CD4-positive, alpha-beta T cell treated with Interleukin-12 subunit alpha and Interleukin-12 subunit beta, for 1 hour (primary cell): ENCODE data around the gene PCLO.
"Not testable (repeated sequence)": the region's sequence is repeated elsewhere in the genome, so short reads cannot be mapped to it uniquely, and the experiment has no call there.

Source experiments
- DNase-seq: peaks from one replicate; pipeline ENCODE4 v3.0.0-alpha.2; 2020

The PCLO gene

DNA sequence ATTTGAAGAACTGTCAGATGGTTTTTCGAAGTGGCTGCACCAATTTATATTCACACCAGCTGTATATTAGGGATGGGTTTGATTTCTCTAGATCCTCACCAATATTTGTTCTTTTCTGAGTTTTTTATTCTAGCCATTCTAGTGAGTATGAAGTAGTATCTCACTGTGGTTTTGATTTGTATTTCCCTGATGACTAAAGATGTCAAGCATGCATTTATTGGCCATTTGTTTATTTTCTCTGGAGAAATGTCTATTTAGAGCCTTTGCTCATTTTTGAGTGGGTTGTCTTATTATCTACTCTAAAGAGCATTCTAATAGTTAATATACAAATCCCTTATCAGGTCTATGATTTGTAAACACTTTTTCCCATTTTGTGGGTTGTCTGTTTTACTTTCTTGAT, 123.9 kb downstream of the PCLO start:
- DNase-seq: no peak

DNA sequence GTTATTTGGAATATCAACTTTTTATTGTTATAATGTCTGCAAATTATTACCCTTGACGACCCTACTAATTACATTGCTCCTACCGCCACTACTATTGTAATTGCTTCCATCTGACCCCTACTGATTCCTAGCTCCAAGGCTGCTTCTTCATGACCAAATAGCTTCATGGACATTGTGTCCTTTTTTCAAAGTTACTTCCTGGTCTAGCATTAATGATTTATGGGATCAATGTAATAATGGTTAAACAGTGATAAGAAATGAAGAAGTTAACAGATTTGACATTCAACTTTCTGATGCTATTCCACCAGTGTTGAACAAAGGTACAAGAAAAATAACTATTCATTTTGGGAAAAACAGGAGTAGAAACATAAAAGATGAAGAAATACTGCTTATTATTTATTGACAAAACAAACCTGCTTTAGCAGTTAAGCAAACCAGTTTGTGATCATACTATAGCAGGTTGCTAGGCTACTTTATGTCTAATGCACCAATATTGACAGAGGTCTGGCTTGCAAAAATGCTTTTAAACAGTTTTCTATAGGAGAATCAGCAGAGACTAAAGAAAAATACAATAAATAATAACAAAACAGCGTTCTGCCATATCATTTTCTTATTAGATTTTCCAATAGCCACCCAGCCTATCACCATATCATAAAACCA, 125.8 kb downstream of the PCLO start:
- no peak for DNase-seq

DNA sequence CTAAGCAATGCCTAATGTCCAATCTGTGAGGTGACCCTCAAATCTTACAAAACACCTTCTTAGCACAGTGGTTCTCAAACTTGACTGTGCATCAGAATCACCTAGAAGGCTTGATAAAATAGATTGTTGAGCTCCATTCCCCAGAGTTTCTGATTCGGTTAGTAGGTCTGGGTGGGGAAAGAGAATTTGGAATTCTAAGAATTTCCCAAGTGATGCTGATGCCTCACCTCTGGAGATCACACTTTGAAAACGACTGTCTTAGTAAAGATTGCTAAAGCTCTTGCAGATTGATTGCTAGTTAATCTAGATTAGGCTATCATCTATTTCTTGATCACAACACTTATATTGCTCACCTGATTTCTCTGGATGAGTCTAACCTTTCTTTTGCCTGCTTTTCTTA, 126.6 kb downstream of the PCLO start:
- no peak for DNase-seq

DNA sequence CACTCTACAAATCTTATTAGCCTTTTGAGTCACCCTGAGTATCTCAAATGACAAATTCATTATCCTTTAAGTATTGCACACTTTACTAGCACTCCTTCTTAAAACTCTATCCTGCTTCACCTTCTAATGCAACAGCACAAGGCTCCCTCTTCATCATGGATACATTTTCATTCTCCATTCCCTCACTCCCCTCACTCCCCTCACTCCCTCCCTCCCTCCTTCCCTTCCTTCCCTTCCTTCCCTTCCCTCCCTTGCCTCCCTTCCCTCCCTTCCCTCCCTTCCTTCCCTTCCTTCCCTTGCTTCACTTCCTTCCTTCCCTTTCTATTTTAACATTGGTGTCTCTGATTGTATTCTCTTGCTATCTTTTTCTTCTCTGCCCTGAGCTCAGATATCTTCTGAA, 130.5 kb downstream of the PCLO start:
- DNase-seq: no peak

DNA sequence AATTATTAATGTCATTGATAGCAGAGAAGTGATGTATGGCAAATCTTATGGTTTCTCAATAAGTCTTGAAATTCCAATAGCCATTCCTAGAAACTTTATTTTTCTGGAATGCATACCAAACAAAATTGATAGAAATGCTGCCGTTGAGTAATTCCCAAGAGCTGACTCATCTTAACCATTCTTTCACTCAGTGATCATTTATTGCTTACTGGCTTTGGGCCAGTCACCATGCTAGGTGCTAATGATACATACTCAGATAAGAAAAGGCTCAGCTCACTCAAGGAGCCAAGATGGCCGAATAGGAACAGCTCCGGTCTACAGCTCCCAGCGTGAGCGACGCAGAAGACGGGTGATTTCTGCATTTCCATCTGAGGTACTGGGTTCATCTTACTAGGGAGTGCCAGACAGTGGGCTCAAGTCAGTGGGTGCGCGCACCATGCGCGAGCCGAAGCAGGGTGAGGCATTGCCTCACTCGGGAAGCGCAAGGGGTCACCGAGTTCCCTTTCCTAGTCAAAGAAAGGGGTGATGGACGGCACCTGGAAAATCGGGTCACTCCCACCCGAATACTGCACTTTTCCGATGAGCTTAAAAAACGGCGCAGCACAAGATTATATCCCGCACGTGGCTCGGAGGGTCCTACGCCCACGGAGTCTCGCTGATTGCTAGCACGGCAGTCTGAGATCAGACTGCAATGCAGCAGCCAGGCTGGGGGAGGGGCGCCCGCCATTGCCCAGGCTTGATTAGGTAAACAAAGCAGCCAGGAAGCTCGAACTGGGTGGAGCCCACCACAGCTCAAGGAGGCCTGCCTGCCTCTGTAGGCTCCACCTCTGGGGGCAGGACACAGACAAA, 138.6 kb downstream of the PCLO start:
- not testable (repeated sequence) for DNase-seq

DNA sequence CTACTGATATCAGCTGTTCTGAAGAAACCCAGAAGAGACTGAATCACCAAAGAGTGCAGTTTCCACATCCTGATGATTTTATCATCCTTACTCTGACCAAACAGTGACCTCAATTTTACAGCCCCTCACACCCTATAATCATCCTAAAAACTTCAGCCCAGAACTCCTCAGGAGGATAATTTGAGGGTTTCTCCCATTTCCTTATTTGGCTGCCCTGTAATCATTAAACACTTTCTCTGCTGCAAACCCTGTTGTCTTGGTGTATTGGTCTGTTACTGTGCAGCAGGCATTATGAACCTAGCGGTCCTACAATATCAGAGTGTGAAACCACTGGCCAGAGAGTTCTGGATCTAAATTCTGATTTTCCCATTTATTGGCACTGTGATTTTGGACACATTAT, 141.7 kb downstream of the PCLO start:
- DNase-seq: no peak

DNA sequence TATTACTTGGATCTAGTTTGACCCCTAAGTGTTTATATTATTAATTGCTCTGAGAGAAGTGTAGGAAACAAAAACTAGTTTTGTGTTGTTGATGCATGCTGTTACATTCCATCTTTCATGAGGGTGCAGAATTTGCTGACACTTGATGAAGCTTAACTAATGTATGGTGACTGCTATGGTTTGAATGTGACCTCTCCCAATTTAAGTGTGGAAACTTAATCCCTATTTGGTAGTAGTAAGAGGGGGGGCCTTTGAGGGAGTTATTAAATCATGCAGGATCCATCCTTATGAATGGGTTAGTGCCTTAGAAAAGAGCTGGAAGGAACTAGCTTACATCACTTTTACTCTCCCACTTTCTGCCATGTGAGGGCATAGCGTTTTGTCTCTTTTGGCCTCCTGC, 142.5 kb downstream of the PCLO start:
- DNase-seq: no peak

DNA sequence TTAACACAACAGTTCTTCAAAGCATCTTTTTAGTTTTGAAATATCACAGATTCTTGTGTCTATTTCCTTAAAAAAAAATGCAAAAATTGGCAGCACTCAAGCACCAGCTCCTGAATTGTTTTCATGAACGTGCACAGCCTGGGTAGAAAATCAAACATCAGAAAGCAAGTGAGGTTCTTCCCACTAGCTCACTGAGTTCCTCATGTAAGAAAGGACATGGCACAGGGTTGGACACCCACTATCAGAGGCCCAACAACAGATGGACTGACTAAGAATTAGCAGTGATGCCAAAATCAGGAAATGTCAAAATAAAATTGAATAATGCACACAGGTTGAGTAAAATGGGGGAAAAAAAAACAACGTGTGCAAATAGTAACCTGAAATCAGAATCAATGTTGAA, 146.8 kb downstream of the PCLO start:
- DNase-seq: no peak

DNA sequence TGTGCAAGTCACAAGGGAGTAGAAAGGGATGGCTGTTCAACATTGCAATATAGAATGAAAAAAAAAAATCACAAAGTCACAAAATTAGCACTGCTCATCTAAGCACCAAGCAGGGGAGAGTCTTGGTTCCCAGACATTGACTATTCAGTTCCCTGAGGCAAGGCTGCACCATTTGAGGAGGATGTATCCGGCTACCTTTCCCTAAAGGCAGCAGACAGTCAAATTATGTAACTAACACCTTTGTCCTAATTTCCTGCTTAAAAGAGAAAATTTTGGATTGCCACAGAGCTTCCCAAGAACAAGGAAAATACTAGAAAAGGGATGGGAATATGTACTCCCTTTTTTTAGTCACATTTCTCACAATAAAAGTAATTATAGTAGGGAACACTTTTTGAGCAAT, 148.1 kb downstream of the PCLO start:
- no peak for DNase-seq

DNA sequence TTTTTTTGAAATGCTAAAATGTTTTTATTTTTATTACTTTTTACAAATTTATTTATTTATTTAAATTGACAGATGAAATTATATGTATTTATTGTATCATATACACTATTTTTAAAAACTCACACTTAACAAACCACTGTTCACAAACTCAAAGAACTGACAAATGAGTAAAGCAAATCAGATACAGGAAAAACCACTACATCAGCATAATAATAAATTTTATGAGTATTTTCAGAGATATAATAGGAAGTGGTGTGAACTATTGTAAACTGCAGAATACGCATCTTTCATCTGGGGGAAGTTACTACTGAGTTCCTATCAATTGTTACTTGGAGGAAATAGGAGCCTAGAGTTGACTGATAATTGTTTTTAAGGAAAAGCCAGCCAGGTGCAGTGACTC, 150.7 kb downstream of the PCLO start:
- DNase-seq: no peak

DNA sequence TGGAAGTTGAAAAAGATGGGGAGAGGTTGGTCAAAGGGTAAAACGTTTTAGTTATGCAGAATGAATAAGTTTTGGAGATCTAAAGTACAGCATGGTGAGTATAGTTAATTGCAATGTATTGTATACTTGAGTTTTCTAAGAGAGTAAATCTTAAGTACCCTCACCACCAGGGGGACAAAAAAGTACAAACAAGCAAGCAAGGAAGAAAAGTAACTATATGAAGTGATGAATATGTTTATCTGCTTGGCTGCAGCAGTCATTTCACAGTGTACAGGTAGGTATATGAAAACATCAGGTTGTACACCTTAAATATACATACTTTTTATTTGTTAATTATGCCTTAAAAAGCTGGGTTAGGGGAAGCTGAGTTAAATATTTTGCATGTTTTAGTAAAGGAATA, 157.3 kb downstream of the PCLO start:
- no peak for DNase-seq

DNA sequence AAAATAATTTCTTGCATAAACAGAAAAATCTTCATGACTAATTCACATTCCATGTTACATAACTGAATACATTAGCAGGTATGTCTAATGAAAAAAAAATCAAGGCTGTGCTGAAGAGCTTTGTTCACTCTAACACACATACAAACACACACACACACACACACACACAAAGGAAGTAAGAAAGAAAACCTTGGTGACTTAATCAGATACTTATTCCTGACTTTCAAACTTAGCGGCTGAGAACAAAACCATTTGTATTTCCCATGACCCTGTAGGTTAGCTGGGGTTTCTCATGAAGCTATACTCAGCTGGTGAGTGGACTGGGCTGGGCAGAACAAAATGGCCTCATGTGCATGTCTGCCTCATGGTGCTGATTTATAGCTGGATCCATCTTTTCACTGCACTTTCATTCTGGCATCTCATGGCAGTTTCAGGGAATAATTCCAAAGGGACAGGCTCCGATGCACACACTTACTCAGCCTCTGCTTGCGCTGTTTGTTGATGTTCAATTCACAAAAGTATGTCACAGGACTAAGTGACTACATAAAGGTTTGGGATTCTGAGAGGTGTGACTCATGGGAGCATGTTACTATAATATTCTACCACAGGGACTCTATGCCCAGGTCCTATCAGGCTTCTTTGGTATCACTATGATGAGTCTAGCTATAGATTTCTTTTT, 161.2 kb downstream of the PCLO start:
- no peak for DNase-seq

DNA sequence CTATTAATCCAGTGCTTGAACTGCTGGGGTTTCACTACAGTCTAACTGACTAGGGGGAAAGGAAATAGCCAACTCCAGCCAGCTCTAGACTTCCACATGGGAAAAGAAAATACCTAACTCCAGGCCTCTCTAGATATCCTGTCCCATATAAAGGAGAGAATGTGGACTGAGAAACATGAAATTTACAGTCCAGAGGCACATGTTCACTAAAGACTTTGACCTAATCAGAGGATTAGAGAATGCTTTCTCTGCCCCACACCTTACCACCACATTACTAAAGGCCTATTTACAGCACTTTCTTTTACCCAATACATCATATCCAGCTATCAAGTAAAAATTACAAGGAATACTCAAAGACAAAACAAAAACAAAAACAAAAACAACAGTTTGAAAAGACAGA, 164.2 kb downstream of the PCLO start:
- DNase-seq: no peak

DNA sequence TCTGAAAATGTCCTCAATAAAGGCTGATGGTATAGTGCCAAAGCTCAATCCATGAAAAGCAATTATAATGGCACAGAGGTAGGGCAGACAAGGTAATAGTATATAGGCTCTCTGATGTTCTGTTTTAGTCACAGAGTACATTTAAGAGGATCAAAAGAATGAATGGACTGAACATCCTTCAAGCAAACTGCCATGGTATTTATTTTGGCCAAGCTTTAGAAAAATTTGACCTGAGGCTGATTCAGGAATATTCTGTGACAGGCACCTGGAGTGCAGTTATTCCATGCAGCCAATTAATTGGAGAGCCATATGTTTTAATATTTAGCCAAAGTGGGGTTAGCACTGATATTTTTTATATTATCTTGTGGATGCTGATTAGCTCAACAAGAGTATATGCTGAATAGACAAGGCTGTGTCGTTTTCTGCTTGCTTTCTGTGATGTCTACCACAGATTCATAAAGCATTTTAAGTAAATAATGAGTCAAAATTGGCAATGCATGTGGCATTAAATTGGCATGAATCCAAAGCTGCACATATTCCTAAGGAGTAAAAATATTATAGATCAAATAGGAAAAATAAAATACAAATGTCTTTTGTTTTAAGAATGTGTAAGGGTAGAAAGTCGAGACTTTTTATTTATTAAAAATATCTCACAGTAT, 177.4 kb downstream of the PCLO start:
- DNase-seq: no peak

DNA sequence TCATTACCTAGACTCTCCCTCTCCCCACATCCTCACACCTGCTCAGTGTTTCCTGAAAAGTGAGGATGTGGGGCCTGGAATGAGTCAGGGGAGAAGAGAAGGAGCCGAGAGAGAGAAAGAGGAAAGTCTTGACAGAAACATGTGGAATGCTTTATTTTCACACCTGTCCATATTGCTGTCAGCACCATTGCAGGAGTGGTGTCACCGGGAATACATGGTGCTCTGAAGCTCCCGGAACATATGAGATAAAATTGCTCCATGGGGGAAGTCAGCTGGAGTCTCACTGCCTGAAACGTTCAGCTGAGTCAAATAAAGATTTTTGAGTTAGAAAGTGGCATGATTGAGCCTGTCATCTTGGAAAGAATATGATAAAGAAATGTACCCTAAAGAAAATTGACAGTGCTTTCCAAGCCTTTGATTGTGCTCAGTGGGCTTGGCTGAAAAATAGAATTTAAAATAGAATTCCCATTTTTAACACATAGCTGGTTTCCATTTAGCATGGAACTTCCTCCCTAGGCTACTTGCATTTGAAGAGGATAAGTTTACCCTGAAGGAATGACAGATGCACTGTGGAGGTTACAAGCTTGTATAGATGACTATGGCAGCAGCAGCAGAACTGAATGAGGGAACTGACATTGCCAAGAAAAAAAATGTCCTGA, 182.4 kb downstream of the PCLO start:
- no peak for DNase-seq

DNA sequence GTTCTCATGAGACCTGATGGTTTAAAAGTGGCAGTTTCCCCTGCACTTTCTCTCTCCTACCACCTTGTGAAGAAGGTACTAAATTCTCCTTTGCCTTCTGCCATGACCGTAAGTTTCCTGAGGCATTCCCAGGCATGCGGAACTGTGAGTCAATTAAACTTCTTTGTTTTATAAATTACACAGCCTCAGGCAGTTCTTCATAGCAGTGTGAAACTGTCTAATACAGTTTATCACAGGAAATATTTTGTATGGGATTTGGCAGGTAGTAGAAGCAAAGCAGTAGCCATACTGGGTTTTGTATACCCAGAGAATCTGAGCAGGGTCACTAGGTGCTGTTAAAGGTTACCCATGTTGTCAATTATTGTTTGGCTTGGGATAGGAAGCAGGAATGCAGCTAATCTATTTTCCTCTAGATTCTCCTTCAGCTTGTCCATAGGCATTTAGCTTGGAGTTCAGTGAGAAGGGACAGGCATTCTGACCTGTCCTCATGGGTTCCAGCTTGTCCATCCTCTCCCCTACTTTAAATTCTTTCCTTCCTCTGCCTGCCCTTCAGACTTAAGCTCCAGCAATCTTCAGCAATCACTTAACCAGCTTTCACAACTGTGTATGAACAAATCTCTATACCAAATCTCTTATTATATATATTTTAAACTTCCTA, 186.7 kb downstream of the PCLO start:
- no peak for DNase-seq

DNA sequence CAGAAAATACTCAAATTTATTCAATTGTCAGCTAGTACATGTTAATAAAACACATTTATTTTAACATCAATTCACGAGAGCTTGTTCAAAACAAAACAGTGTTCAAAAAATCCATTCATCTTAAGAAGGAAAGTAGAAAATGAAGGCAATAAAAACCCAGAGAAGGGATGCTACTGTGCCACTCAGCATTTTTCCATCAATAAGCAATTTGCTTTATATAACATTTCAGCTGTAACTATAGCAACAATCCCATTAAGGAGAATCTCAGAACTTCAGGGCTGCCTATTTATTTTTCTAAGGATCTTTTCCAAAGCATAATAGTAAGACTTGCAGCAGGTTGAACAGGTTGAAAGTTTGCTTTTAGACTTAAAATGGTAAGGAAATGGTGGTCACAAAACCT, 190.5 kb downstream of the PCLO start:
- DNase-seq: no peak

DNA sequence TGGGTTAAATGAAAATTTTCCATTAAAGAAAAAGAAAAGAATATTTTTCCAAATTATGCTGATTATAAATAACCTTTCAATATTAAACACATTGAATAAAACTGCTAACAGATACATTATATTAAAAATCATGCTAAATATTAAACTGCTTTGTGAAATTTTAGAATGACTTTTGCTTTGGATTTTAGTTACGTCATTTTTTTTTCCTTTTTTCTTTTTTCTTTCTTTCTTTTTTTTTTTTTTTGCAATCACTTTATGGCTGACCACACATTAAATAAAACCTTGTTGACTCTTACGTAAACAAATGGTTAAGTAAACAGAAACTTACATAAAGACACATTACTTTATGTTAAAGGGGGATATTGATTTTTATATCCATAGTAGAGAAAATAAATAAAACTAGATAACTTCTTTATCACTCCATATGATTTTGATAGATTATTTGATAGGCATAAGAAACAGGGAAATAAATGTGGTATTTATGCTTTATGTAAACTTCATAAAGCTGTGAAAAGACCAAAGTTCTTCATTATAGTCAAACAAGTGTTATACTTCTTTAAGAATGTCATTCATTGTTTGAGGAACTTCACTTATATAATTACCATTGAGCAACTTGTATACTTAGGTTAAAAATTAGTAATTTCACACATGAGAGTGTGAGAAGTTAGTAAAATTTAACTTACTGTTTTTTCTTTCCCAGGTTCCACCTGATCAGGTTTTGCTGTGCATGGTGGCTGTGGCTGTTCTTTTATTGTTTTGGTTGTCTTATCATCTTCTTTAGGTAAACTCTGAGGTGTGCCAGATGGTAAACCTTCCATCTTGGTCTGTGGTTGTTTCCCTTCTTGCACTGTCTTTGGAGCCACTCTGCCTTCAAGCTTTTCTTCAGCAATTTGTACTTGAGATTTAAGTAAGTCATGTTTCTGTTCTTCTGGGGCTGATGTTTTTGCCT, 197.3 kb downstream of the PCLO start:
- DNase-seq: no peak

DNA sequence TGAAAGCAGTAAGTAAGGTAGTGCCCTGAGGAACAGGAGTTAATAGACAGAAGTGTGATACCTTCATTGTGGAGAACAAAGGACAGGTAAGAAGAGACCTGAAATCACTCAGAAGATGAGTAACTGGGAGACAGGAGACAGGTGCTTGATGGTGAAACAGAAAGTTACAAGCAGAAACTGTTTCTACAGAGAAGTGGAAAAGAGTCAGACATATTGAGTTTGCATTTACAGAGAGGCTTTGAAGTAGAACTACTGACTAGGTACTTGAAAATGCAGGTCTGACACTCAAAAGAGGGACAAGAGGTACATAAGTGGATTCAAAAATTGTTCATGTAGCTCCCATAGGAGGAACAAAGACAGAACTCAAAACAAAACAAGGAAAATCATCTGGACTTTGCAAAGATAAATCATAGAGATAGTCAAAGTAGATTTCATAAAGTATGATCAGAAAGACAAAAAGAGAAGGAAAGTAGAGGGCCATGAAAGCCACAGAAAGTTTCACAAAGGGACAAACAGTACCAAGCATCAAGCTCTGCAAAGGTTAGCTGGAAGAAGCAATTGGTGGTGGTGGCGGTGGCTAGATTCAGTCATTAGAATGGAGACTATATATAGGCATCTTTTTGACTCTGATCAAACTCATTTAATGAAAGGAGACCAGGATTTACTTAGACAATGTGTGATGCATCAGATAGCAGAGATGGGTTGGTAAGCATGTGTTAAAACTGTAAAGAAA, 198.4 kb downstream of the PCLO start:
- DNase-seq: no peak

DNA sequence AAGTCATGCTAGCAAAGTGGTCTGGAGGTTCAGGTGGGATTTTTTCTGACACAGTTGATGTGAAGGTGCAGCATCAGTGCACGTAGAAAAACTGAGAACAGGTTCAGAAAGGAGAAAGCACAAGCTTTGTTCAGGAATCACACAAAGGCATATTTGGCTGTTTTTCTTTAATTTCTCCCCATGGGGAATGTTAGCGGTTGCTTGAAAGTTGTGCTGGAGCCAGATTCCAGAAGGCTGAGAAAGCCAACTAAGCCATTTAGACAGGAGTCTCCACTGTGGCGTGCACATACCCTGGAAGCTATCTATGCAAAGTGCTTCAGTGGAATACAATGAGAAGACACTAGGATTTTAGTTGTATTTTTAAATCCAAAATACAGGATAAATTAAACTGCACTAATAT, 201.4 kb downstream of the PCLO start:
- no peak for DNase-seq

DNA sequence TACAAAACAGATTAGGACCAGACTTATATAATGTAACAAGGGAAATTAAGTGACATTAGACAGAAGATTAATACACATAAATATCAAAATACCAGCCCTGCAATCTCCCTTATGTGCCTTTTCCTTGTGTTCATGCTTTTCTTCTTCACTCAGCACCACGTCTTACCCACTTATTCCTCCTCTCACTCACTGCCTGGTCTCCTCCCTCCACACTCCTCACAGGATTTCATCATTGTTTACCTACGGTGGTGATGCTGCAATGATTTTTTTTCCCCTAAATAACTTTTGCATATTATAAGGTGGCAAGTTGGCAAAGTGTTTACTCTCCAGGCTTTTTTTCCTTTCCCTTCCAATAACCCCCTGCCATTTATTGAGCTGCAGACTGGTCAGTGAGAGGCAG, 203.2 kb downstream of the PCLO start:
- DNase-seq: no peak
